SK-N-MC (cell line): ENCODE results near the gene LRRC66.

Experiments
- EZH2 ChIP-seq: fragments of 200-600 bp; sonication (generic); IDR thresholded peaks from one replicate; pipeline ENCODE4 v1.6.1; 2017; ENCODE audit warnings: antibody characterized with exemption
- FOXP2 ChIP-seq: optimal IDR thresholded peaks from 2 replicates; pipeline ENCODE3; 2011; ENCODE audit warnings: mild to moderate bottlenecking, moderate library complexity; ENCODE audit not compliant: insufficient read depth; ENCODE audit errors: extremely low read length, control extremely low read depth
- POLR2AphosphoS5 ChIP-seq: IDR thresholded peaks from 2 replicates; pipeline ENCODE4 v1.6.1; 2012; ENCODE audit warnings: mild to moderate bottlenecking, low read depth, low read length, borderline replicate concordance

DNA sequence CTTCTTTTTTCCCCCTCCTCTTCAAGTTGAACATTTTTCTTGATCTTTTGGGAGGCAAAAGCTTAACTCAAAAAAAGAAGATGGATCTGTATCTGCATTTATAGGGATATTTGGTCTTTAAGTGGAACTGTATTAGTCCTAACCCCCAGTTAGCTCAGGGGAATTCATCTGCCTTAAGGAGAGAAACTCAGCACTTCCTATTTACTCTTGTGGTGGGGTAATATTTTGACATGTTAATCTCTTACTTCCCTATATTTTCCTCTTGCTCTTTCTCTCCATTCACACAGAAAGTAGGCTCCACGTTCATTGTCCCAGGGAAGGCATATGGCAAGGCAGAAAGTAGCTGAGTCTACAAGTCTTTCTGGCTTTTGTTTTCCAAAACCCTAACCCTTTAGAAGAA is 5.3 kb downstream of the LRRC66 start:
- TF ChIP-seq POLR2AphosphoS5 = no peak
- TF ChIP-seq EZH2 = no peak
- TF ChIP-seq FOXP2 = no peak
